Mucosa of rectum (tissue), 2 donors: ENCODE data around the gene RAD51.

Source experiments
- H3K27ac ChIP-seq, 2 donors: one replicate each; pipeline ENCODE4 v1.7.0; 2013; ENCODE audit warnings: inconsistent platforms in 2 of 2, low read depth in 2 of 2, low read length in 2 of 2
- H3K27me3 ChIP-seq, 2 donors: one replicate each; pipeline ENCODE4 v1.7.0; 2013; ENCODE audit warnings: low read length in 2 of 2; ENCODE audit not compliant: control insufficient read depth in 2 of 2, insufficient read depth in 2 of 2
- H3K36me3 ChIP-seq, 2 donors: one replicate each; pipeline ENCODE4 v1.7.0; 2013; ENCODE audit warnings: low read length in 2 of 2; ENCODE audit not compliant: control insufficient read depth in 2 of 2, insufficient read depth in 2 of 2
- H3K4me1 ChIP-seq, 2 donors: one replicate each; pipeline ENCODE4 v1.7.0; 2013; ENCODE audit warnings: low read length in 2 of 2, mild to moderate bottlenecking in 1 of 2; ENCODE audit not compliant: control insufficient read depth in 2 of 2, insufficient read depth in 2 of 2
- H3K4me3 ChIP-seq, 2 donors: one replicate each; pipeline ENCODE4 v1.7.0; 2013; ENCODE audit warnings: low read length in 2 of 2
- H3K9ac ChIP-seq, 2 donors: one replicate each; pipeline ENCODE4 v1.7.0; 2013; ENCODE audit warnings: low read length in 2 of 2, low read depth in 1 of 2, mild to moderate bottlenecking in 1 of 2
- H3K9me3 ChIP-seq, 2 donors: one replicate each; pipeline ENCODE4 v1.7.0; 2013; ENCODE audit warnings: low read length in 2 of 2; ENCODE audit not compliant: control insufficient read depth in 2 of 2
- donor health status: healthy.
- donor health status: Normal muscosa, but diverticular disease.

The RAD51 gene

GRCh38 chr15:40743921-40744814 lies 49.2 kb downstream of the RAD51 start:
- Histone ChIP-seq H3K27me3 (no peaks in the 10 kb centered on the region), H3K9me3 (no peaks in the 10 kb centered on the region), H3K27ac (peak overlapping the region in 1 of 2 donors; percentile 28), H3K4me1 (peaks cover 0 to 6% of the 10 kb centered on the region in 2 donors), H3K4me3 (no peak overlapping the region), H3K36me3 (peaks cover 35 to 51% of the 10 kb centered on the region in 2 donors), H3K9ac (no peak overlapping the region)

GRCh38 chr15:40744815-40745152 lies 49.8 kb downstream of the RAD51 start:
- no peak overlapping the region for H3K4me3 ChIP-seq
- H3K36me3 ChIP-seq = peaks cover 28 to 47% of the 10 kb centered on the region in 2 donors
- H3K9ac ChIP-seq = no peak overlapping the region
- no peaks in the 10 kb centered on the region for H3K9me3 ChIP-seq
- H3K4me1 ChIP-seq = peaks cover 0 to 6% of the 10 kb centered on the region in 2 donors
- no peak overlapping the region for H3K27ac ChIP-seq
- H3K27me3 ChIP-seq = no peaks in the 10 kb centered on the region

DNA sequence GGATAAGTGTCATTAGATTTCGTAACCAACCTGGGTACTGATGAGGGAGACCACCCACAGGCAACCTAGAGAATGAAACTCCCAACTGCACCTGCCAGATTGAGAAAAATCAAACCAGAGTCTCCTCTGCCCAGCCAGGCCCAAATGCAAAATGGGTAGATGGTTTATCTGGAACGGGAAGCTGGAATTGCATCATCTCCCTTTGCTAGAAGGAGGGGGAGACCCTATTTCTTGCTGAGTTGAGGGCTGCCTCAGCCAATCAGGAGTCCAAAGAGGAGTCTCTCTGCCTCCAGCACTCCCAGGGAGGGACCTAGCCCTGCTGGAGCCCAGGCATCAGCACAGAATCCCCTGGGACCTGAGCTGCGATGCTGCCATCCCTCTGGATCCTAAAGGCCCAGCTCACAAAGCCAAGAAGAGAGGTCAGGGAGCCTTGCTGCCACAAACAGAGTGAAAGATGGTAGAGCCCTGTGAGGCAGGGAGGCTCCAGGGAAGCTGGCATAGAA lies 52.0 kb downstream of the RAD51 start:
- peaks cover 0 to 6% of the 10 kb centered on the region in 2 donors for H3K4me1 ChIP-seq
- no peak overlapping the region for H3K4me3 ChIP-seq
- peaks cover 39 to 56% of the 10 kb centered on the region in 2 donors for H3K36me3 ChIP-seq
- H3K9ac ChIP-seq = no peak overlapping the region
- no peaks in the 10 kb centered on the region for H3K9me3 ChIP-seq
- no peaks in the 10 kb centered on the region for H3K27me3 ChIP-seq
- H3K27ac ChIP-seq = no peak overlapping the region

DNA sequence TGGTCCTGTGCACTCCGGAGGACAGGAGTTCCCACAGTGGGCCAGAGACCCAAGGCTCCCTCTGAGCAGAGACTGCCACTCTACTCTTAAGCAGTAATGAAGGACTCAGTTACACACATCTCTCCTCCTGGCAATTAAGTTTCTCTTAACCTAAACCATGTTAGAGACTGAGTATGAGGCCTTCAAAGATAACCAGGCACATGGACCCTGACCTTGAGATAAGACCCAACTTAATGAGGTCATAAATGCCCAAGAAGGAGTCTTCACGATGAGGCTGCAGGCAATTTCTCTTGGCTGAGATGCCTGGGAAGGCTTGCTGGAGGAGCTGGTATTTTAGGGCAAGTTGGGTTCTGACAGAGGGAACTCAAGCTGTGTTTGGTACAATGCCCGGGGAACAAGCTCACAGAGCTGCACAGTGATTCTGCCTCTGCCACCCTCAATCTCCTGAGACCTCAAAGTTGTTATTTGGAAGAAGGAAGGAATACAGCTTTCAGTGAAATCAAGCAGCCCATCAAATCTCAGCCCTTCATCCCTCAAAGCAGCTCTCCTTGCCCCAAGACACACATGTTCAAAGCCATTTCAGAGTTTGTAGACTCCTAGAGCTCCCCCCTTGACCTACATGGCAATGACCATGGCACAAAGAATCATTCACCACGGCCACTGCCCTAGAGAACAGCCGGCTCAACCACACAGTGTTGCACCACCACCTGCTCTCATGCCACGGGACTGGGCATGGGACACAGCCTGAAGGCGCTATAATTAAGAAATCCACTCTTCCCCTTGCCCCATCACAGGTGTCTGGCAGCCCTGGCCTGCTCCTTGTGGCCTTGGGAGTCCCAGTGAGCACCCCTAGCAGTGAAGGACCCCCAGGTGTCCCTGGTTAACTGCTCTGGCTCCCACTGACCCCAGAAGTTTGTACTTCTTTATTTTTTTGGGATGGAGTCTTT lies 53.0 kb downstream of the RAD51 start:
- Histone ChIP-seq H3K27me3 (no peaks in the 10 kb centered on the region), H3K27ac (no peak overlapping the region), H3K9me3 (no peaks in the 10 kb centered on the region), H3K4me1 (peaks cover 0 to 6% of the 10 kb centered on the region in 2 donors), H3K9ac (no peak overlapping the region), H3K36me3 (peaks cover 34 to 57% of the 10 kb centered on the region in 2 donors), H3K4me3 (no peak overlapping the region)

DNA sequence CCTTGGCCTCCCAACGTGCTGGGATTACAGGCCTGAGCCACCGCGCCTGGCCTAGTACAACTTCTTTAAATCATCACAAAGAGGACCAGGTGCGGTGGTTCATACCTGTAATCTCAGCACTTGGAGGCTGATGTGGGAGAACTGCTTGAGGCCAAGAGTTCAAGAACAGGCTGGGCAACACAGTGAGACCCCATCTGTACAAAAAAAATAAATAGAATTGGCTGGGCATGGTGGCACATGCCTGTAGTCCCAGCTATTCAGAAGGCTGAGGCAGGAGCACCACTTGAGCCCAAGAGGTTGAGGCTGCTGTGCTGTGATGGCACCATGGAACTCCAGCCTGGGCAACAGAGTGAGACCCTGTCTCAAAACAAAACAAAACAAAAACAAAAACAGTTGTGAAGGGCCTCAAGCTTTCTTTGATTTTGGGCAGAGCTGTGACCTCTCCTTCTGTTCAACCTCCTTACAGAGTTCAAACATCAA lies 54.2 kb downstream of the RAD51 start:
- Histone ChIP-seq H3K4me1 (peaks cover 5 to 6% of the 10 kb centered on the region in 2 donors), H3K4me3 (no peak overlapping the region), H3K9ac (no peak overlapping the region), H3K27me3 (no peaks in the 10 kb centered on the region), H3K9me3 (no peaks in the 10 kb centered on the region), H3K36me3 (peaks cover 24 to 46% of the 10 kb centered on the region in 2 donors), H3K27ac (no peak overlapping the region)

- H3K36me3 ChIP-seq = peaks cover 17 to 35% of the 10 kb centered on the region in 2 donors
- no peak overlapping the region for H3K9ac ChIP-seq
- peaks cover 5 to 11% of the 10 kb centered on the region in 2 donors for H3K4me1 ChIP-seq
- no peaks in the 10 kb centered on the region for H3K27me3 ChIP-seq
- H3K4me3 ChIP-seq = no peak overlapping the region
- H3K9me3 ChIP-seq = no peaks in the 10 kb centered on the region
- H3K27ac ChIP-seq = no peak overlapping the region
Measured at GRCh38 chr15:40750885-40751284, 55.9 kb downstream of the RAD51 start.

GRCh38 chr15:40751745-40752144 lies 56.8 kb downstream of the RAD51 start:
- H3K27me3 ChIP-seq = no peaks in the 10 kb centered on the region
- no peaks in the 10 kb centered on the region for H3K9me3 ChIP-seq
- no peak overlapping the region for H3K9ac ChIP-seq
- no peak overlapping the region for H3K27ac ChIP-seq
- peaks cover 5 to 11% of the 10 kb centered on the region in 2 donors for H3K4me1 ChIP-seq
- H3K36me3 ChIP-seq = peaks cover 17 to 35% of the 10 kb centered on the region in 2 donors
- H3K4me3 ChIP-seq = no peak overlapping the region

- H3K4me1 ChIP-seq = peaks cover 5% of the 10 kb centered on the region in 2 donors
- H3K9ac ChIP-seq = peak overlapping the region; percentile 79 to 92
- H3K27me3 ChIP-seq = no peaks in the 10 kb centered on the region
- peaks cover 17 to 28% of the 10 kb centered on the region in 2 donors for H3K36me3 ChIP-seq
- peak overlapping the region; percentile 89 to 98 for H3K4me3 ChIP-seq
- H3K9me3 ChIP-seq = no peaks in the 10 kb centered on the region
- peak overlapping the region; percentile 77 to 94 for H3K27ac ChIP-seq
Measured at GRCh38 chr15:40754574-40754882, 59.6 kb downstream of the RAD51 start.

DNA sequence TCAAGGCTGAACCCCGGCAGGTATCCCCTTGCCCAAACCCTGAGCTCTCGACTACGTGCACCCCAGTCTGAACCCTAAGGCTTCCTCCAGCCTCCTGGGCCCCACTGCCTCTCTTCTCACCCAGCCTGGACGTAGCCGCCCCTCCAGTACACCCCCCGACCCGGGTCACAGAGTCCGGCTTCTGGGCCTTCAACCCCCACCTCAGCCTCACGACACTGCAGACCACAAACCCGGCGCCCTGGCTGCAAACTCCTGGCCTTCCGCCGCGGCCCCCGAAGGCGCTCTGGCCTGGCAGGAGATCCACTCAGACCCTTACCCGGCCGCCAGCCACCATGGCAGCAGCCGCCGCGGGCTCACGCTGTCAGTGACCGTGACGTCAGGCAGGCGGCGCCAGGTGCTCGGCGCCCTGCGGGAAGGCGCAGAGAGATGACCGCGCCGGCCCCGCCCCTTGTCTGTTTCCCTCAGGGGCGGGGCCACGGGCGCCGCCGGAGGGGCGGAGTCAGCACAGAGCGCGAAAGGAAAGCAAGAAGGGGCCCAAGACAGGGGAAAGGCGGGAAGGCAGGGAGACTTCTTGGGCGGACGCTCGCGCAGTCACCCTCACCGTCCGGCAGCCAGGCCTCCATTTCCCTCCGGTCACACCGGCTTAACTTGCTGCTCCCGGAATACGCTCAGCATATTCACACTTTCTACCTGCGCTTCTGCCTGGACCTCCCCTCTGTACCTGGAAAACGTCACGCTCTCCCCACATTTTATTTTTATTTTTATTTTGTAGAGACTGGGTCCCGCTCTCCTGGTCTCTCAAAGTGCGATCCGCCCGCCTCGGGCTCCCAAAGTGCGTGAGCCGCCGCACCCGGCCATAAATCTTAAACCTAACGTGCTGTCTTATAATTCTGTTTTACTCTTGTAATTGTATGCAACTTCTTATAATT lies 60.2 kb downstream of the RAD51 start, which contains the start of gene RMDN3:
Gene RMDN3, minus strand, starts transcription at position 372 of the 929 bp plus-strand sequence. CDS start 471 bp downstream, outside the sequence.
- H3K9me3 ChIP-seq = no peaks in the 10 kb centered on the region
- H3K4me1 ChIP-seq = peaks cover 5% of the 10 kb centered on the region in 2 donors
- H3K36me3 ChIP-seq = peaks cover 17 to 24% of the 10 kb centered on the region in 2 donors
- H3K4me3 ChIP-seq = peak within 1 kb of the TSS; percentile 89 to 98
- peak within 1 kb of the TSS; percentile 85 to 92 for H3K9ac ChIP-seq
- H3K27ac ChIP-seq = peak within 1 kb of the TSS; percentile 81 to 94
- H3K27me3 ChIP-seq = no peaks in the 10 kb centered on the region
